HepG2 (cell line): ENCODE results near the gene FAM174C. TPM values are rescaled to one million over a fixed set of nuclear protein-coding genes. Genes with fewer than 3 reads are reported as not detected.
A peak's percentile ranks its signal among the peaks of the same experiment; 100 is the strongest.

ENCODE experiments used
- FOXJ3 ChIP-seq: sonication (generic); formaldehyde crosslinking; IDR thresholded peaks from 2 replicates; pipeline ENCODE4 v1.4.0; 2020; ENCODE audit warnings: missing genetic modification reagents, mild to moderate bottlenecking, borderline replicate concordance
- GABPA ChIP-seq, 2 experiments: IDR thresholded peaks; 2 replicates each; pipeline ENCODE4 v1.6.1; 2011 to 2016; ENCODE audit warnings: low read depth in 2 of 2, low read length in 1 of 2, missing biosample characterization in 1 of 2, missing genetic modification characterization in 1 of 2
- JUND ChIP-seq: sonication (generic); formaldehyde crosslinking; IDR thresholded peaks from 2 replicates; pipeline ENCODE4 v1.8.0; 2022; ENCODE audit warnings: mild to moderate bottlenecking, missing genetic modification reagents
- MAFF ChIP-seq: IDR thresholded peaks from 2 replicates; pipeline ENCODE4 v1.6.1; 2011; ENCODE audit warnings: low read depth, low read length, improper control_type of control experiment
- NBN ChIP-seq: fragments of 450-650 bp; conservative IDR thresholded peaks from 2 replicates; pipeline ENCODE4 v1.6.1; 2017
- NFIB ChIP-seq: sonication (generic); formaldehyde crosslinking; IDR thresholded peaks from 2 replicates; pipeline ENCODE4 v1.9.0; 2021; ENCODE audit warnings: missing genetic modification reagents, mild to moderate bottlenecking, borderline replicate concordance
- PRMT3 ChIP-seq: sonication (generic); formaldehyde crosslinking; IDR thresholded peaks from 2 replicates; pipeline ENCODE4 v1.8.1; 2022; ENCODE audit warnings: low read depth, mild to moderate bottlenecking, moderate library complexity, missing genetic modification reagents, borderline replicate concordance
- PRPF4 ChIP-seq: fragments of 200-400 bp; formaldehyde crosslinking; IDR thresholded peaks from 2 replicates; pipeline ENCODE4 v1.6.1; 2016; ENCODE audit warnings: low read length, low read depth; ENCODE audit not compliant: poor library complexity, severe bottlenecking
- XBP1 ChIP-seq: sonication (generic); formaldehyde crosslinking; IDR thresholded peaks from 2 replicates; pipeline ENCODE4 v1.5.0; 2020; ENCODE audit warnings: missing genetic modification reagents
- ZBTB46 ChIP-seq: sonication (generic); formaldehyde crosslinking; IDR thresholded peaks from 2 replicates; pipeline ENCODE4 v1.4.0; 2020; ENCODE audit warnings: mild to moderate bottlenecking, missing genetic modification reagents, borderline replicate concordance
- ZNF432 ChIP-seq: sonication (generic); formaldehyde crosslinking; IDR thresholded peaks from 2 replicates; pipeline ENCODE4 v1.5.0; 2020; ENCODE audit warnings: missing genetic modification reagents, mild to moderate bottlenecking, borderline replicate concordance
- ZNF615 ChIP-seq: sonication (generic); formaldehyde crosslinking; IDR thresholded peaks from 2 replicates; pipeline ENCODE4 v1.5.0; 2020; ENCODE audit warnings: mild to moderate bottlenecking, missing genetic modification reagents, borderline replicate concordance
- ZNF773 ChIP-seq: sonication (generic); formaldehyde crosslinking; IDR thresholded peaks from 2 replicates; pipeline ENCODE4 v1.4.0; 2020; ENCODE audit warnings: missing genetic modification reagents, borderline replicate concordance
- polyA plus RNA-seq, 8 experiments: library from polyadenylated mRNA; depleted of rRNA in 3 of 8; stranded (reverse) in 7 of 8; unstranded in 1 of 8; fragments of >200 nt; fragmentation: Illumina TruSeq in 4 of 8; extraction: Trizol in 4 of 8; gene quantifications; 2 replicates each; pipeline versions ENCODE4 v1.2.1 to v1.2.3, GENCODE V29; 2011 to 2016; ENCODE audit warnings: low read depth in 4 of 8, missing spikeins in 1 of 8, mixed read lengths in 1 of 8; ENCODE audit not compliant: insufficient read depth in 1 of 8
- total RNA-seq, 5 experiments: library from RNA; depleted of rRNA; stranded (reverse); fragments of >200 nt; fragmentation: Illumina TruSeq; extraction: Trizol; gene quantifications; 2 replicates each; pipeline ENCODE4 v1.2.3, GENCODE V29; 2016; ENCODE audit warnings: low read depth in 1 of 5
- TF ChIP-seq, protein P1 (sequence below): sonication (generic); formaldehyde crosslinking; IDR thresholded peaks from 2 replicates; pipeline ENCODE4 v1.5.1; 2020; ENCODE audit warnings: mild to moderate bottlenecking, missing genetic modification reagents
- TF ChIP-seq, protein P2 (sequence below): IDR thresholded peaks from 2 replicates; pipeline ENCODE4 v1.6.1; 2016

FAM174C gene
- total and polyA plus RNA-seq, 2 of the 13 experiments (the other 11 are each of a cell fraction or from before 2014, with no cell fraction given): 19.5 to 31.3 TPM

DNA sequence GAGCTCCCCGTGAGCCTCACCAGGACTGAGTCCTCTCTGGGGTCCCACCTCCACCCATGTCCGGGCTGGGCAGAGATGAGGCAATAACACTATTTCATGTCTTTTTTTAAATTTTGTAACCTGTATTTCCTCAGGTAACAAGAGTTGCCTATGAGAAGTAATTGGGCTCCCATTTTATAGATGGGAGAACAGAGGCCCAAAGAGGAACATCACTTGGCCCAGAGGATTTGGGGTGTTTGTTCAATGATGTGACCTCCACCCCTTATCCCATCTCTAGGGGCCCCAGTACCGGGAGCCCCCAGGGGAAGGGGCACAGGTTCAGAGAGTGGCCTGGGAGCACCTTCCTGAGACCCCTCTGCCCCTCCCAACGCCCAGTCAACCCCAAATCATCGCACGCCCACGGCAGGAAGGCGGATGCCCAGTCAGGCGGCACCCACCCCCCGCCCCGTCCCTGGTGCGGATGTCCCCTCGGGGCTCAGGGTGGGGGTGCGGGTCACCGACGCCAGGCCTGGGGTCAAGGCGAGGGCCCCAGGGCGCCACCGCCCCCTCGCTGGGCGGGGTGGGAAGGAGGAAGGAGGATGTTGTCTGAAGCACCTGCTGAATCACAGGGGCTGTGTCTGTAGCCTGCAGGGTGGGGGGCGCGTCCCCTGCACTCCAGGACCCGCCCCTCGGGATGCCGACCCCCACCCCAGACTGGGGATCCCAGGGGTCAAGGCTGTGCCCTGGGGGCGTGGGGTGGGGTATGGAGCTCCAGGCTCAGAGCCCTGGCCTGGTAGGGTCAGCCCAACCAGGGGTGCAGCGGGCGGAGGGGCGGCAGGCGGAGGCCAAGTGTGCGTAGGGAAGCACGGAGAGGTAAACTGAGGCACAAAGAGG lies 15.2 kb upstream of the FAM174C start (continued):
- TF ChIP-seq ZNF615 (no peak), PRMT3 (no peak), XBP1 (CRISPR knock-in tag) (no peak), ZNF432 (CRISPR knock-in tag) (no peak), ZNF773 (CRISPR knock-in tag) (no peak), NBN (no peak), JUND (CRISPR knock-in tag) (0 out of 2 replicates have a peak, but pooled peaks have one; percentile 7), FOXJ3 (CRISPR knock-in tag) (no peak), GABPA (IDR thresholded peaks at IDR 0.05; ENCODE audit: low read depth, low read length) (no peak), GABPA (CRISPR knock-in tag; IDR thresholded peaks at IDR 0.05; ENCODE audit: low read depth) (no peak), MAFF (no peak), ZBTB46 (CRISPR knock-in tag) (no peak; the same call in 1 of the 2 replicates), PRPF4 (no peak), NFIB (CRISPR knock-in tag) (no peak)
- TF ChIP-seq, protein P1, sequence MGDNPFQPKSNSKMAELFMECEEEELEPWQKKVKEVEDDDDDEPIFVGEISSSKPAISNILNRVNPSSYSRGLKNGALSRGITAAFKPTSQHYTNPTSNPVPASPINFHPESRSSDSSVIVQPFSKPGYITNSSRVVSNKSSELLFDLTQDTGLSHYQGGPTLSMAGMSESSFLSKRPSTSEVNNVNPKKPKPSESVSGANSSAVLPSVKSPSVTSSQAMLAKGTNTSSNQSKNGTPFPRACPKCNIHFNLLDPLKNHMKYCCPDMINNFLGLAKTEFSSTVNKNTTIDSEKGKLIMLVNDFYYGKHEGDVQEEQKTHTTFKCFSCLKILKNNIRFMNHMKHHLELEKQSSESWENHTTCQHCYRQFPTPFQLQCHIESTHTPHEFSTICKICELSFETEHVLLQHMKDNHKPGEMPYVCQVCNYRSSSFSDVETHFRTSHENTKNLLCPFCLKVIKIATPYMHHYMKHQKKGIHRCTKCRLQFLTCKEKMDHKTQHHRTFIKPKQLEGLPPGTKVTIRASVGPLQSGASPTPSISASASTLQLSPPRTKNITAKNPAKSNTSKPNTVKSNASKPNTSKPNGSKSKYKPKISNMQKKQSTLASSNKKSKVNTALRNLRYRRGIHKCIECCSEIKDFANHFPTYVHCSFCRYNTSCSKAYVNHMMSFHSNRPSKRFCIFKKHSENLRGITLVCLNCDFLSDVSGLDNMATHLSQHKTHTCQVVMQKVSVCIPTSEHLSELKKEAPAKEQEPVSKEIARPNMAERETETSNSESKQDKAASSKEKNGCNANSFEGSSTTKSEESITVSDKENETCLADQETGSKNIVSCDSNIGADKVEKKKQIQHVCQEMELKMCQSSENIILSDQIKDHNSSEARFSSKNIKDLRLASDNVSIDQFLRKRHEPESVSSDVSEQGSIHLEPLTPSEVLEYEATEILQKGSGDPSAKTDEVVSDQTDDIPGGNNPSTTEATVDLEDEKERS (CRISPR knock-in tag): no peak
- TF ChIP-seq, protein P2, sequence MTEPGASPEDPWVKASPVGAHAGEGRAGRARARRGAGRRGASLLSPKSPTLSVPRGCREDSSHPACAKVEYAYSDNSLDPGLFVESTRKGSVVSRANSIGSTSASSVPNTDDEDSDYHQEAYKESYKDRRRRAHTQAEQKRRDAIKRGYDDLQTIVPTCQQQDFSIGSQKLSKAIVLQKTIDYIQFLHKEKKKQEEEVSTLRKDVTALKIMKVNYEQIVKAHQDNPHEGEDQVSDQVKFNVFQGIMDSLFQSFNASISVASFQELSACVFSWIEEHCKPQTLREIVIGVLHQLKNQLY (CRISPR knock-in tag): no peak
